ENCODE results near the gene ARHGAP21. TPM values are rescaled to one million over a fixed set of nuclear protein-coding genes. Genes with fewer than 3 reads are reported as not detected.
"Not testable (repeated sequence)": the region's sequence is repeated elsewhere in the genome, so short reads cannot be mapped to it uniquely, and the experiment has no call there.

Gene ARHGAP21
- total and polyA plus RNA-seq, 12 donors: 23.0 to 52.3 (median 39.9) TPM

DNA sequence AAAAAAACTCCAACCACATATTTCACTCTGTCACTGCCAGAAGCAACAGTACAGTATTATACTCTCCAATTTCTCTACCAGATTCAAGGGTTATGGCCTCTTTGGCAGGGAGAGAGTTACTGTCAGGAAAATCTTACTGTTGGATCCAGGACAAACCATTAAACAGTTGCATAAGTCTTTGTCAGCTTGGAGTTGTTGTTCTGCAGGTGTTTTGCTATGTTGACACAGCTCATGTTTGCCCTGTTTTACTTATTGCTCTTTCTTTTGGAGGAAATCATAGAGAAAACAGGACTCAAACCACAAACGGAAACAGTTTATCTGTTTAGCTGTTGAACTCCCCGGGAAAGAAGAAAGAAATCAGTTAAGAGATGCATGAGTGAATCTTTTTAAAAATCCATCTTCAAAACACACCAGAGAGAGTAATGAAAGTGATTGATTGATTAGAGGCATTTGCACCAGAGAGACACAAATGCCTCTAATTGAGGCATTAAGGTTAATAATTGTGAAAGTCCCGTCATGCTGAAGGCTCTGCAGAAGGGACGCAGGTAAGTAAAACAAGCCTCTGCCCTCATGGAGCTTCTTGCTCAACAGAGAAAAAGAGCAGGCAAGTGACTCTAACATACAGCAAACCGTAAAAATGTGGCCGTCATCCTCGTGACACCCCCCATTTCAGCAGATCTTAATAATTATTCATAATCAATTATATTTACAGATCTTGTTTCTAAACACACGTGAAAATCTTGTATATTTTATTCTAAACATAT, 38.7 kb upstream of the ARHGAP21 start:
- intact Hi-C loops (cut with DNase I): no loop called here
- H3K9me3 ChIP-seq: peaks cover 0 to 8% (median 0%) of the 10 kb centered on the region in 11 donors
- DNase-seq (no peak), ATAC-seq (peak in 1 of 8 donors; percentile 29)
- H3K27ac ChIP-seq: no peak overlapping the region
- no peaks in the 10 kb centered on the region for H3K27me3 ChIP-seq
- H3K4me3 ChIP-seq: no peak overlapping the region
- TF ChIP-seq, protein P1, sequence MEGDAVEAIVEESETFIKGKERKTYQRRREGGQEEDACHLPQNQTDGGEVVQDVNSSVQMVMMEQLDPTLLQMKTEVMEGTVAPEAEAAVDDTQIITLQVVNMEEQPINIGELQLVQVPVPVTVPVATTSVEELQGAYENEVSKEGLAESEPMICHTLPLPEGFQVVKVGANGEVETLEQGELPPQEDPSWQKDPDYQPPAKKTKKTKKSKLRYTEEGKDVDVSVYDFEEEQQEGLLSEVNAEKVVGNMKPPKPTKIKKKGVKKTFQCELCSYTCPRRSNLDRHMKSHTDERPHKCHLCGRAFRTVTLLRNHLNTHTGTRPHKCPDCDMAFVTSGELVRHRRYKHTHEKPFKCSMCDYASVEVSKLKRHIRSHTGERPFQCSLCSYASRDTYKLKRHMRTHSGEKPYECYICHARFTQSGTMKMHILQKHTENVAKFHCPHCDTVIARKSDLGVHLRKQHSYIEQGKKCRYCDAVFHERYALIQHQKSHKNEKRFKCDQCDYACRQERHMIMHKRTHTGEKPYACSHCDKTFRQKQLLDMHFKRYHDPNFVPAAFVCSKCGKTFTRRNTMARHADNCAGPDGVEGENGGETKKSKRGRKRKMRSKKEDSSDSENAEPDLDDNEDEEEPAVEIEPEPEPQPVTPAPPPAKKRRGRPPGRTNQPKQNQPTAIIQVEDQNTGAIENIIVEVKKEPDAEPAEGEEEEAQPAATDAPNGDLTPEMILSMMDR (IDR thresholded peaks at IDR 0.05): no peak
- WGBS, 2 donors: 64 to 73% methylated on average over 8 of the region's 8 CpGs
- no peaks in the 10 kb centered on the region for H3K36me3 ChIP-seq
- peaks cover 0 to 15% (median 0%) of the 10 kb centered on the region in 9 donors for H3K4me1 ChIP-seq

DNA sequence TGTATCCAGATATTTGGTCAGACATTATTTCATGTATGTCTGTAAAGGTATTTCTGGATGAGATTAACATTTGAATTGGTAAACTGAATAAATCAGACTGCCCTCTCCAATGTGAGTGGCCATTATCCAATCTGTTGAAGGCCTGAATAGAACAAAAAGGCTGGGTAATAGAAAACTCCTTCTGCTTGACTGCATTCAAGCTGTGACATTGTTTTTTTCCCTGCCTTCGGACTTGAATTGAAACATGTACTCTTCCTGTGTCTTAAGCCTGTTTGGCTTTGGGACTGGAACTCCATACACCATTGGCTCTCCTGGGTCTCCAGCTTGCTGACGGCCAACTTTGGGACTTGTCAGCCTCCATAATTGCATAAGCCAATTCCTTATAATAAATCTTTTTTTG, 36.0 kb upstream of the ARHGAP21 start:
- H3K27me3 ChIP-seq: no peaks in the 10 kb centered on the region
- ATAC-seq (no peak), DNase-seq (no peak)
- H3K4me1 ChIP-seq: peaks cover 0 to 15% (median 0%) of the 10 kb centered on the region in 9 donors
- no peaks in the 10 kb centered on the region for H3K36me3 ChIP-seq
- no peak overlapping the region for H3K4me3 ChIP-seq
- TF ChIP-seq, protein P1 (IDR thresholded peaks at IDR 0.05): no peak
- peaks cover 0 to 2% (median 0%) of the 10 kb centered on the region in 11 donors for H3K9me3 ChIP-seq
- intact Hi-C loops (cut with DNase I): no loop called here
- WGBS, 2 donors: 94 to 98% methylated on average over 2 of the region's 2 CpGs
- H3K27ac ChIP-seq: no peak overlapping the region

DNA sequence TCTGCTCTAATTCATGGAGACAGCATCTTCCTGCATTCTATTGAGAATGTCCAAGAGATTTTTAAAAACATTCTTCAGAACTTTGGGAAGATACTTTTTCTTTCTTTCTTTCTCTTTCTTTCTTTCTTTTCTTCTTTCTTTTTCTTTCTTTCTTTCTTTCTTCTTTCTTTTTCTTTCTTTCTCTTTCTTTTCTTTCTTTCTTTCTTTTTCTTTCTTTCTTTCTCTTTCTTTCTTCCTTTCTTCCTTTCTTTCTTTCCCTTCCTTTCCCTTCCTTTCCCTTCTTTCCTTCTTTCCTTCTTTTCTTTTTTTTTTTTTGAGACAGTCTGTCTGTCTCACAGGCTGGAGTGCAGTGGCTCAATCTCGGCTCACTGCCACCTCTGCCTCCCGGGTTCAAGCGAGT, 34.6 kb upstream of the ARHGAP21 start:
- H3K36me3 ChIP-seq; H3K9me3 ChIP-seq; DNase-seq; ATAC-seq; H3K27ac ChIP-seq; intact Hi-C loops (cut with DNase I); H3K27me3 ChIP-seq; H3K4me3 ChIP-seq: not testable (repeated sequence)
- 94 to 97% methylated on average over 3 of the region's 3 CpGs for WGBS, 2 donors
- H3K4me1 ChIP-seq: peaks cover 0 to 12% (median 0%) of the 10 kb centered on the region in 9 donors

DNA sequence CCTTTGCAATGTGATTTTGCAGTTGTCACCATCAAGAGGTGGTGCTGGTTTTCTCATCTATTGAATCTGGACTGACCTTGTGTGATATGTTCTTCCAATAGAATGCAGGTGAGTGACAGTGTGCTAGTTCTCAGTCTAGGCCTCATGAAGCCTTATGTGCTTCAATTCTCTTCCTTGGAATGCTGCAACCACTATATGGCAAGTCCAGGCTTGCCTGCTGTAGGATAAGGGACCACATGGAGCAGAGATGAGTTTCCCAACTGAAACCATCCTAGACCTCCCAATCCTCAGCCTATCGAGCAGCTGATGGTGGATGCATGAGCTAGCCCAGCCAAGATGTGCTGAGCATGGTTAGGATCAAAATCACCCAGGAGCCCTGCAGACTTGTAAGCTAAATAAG, 32.6 kb upstream of the ARHGAP21 start:
- TF ChIP-seq, protein P1 (IDR thresholded peaks at IDR 0.05): no peak
- H3K4me3 ChIP-seq: no peak overlapping the region
- H3K27me3 ChIP-seq: no peaks in the 10 kb centered on the region
- no peaks in the 10 kb centered on the region for H3K4me1 ChIP-seq
- 88 to 91% methylated on average over 1 of the region's 1 CpG for WGBS, 2 donors
- ATAC-seq (no peak), DNase-seq (no peak)
- H3K36me3 ChIP-seq: no peaks in the 10 kb centered on the region
- intact Hi-C loops (cut with DNase I): no loop called here
- H3K27ac ChIP-seq: no peak overlapping the region
- no peaks in the 10 kb centered on the region for H3K9me3 ChIP-seq

DNA sequence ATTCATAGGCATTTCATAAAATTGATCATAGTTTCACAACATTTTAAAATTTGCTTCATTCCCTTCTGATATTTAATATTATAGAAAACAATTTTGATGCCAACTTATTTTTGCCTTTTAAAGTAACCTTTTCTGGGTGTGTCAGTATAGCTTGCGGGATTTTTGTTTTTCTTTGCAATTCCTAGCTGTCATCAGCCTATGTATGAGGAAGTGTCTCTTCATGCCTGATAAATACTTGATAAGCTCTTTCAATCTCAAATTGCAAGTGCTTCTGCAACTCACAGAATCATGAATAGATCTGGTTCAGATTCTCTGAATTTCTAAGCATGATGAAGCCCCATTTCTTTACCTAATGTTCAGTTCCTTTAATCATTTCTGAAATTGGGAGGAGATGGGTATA, 28.0 kb upstream of the ARHGAP21 start:
- H3K9me3 ChIP-seq: no peaks in the 10 kb centered on the region

More for the DNA sequence above, 28.0 kb upstream of the ARHGAP21 start:
- WGBS, 2 donors: 86 to 93% methylated on average over 1 of the region's 1 CpG
- intact Hi-C loops (cut with DNase I): no loop called here
- H3K4me3 ChIP-seq: no peak overlapping the region
- no peak for DNase-seq
- H3K27me3 ChIP-seq: no peaks in the 10 kb centered on the region
- TF ChIP-seq, protein P1 (IDR thresholded peaks at IDR 0.05): no peak
- no peaks in the 10 kb centered on the region for H3K4me1 ChIP-seq
- no peaks in the 10 kb centered on the region for H3K36me3 ChIP-seq
- no peak overlapping the region for H3K27ac ChIP-seq
- no peak for ATAC-seq
